Keratinocyte (primary cell): Measurements from ENCODE around the gene LRRC9.

Experiments used
- EZH2 ChIP-seq: IDR thresholded peaks from one replicate; pipeline ENCODE4 v1.6.1; 2012; ENCODE audit warnings: inconsistent platforms, mild to moderate bottlenecking, low read length, moderate library complexity
- TF ChIP-seq, protein P1 (sequence below), 3 experiments: IDR thresholded peaks in 1 of 3; conservative IDR thresholded peaks in 1 of 3; optimal IDR thresholded peaks in 1 of 3; 2 replicates in 2 of 3; 3 replicates in 1 of 3; pipeline versions ENCODE3 to v1.5.1; 2011; ENCODE audit warnings: low read length in 3 of 3, mild to moderate bottlenecking in 3 of 3, moderate library complexity in 2 of 3, control low read depth in 1 of 3, inconsistent platforms in 1 of 3; ENCODE audit not compliant: insufficient read depth in 2 of 3; ENCODE audit errors: extremely low read depth in 1 of 3

- TF ChIP-seq, protein P1, sequence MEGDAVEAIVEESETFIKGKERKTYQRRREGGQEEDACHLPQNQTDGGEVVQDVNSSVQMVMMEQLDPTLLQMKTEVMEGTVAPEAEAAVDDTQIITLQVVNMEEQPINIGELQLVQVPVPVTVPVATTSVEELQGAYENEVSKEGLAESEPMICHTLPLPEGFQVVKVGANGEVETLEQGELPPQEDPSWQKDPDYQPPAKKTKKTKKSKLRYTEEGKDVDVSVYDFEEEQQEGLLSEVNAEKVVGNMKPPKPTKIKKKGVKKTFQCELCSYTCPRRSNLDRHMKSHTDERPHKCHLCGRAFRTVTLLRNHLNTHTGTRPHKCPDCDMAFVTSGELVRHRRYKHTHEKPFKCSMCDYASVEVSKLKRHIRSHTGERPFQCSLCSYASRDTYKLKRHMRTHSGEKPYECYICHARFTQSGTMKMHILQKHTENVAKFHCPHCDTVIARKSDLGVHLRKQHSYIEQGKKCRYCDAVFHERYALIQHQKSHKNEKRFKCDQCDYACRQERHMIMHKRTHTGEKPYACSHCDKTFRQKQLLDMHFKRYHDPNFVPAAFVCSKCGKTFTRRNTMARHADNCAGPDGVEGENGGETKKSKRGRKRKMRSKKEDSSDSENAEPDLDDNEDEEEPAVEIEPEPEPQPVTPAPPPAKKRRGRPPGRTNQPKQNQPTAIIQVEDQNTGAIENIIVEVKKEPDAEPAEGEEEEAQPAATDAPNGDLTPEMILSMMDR (optimal IDR thresholded peaks at IDR 0.05 in 1 of 3, IDR thresholded peaks at IDR 0.05 in 1 of 3, conservative IDR thresholded peaks at IDR 0.05 in 1 of 3; ENCODE audit: extremely low read depth in 1 of 3, insufficient read depth in 2 of 3, low read length in 3 of 3) = no peak
- no peak for TF ChIP-seq EZH2
Measured at GRCh38 chr14:59986556-59987059, 66.7 kb downstream of the LRRC9 start.
